GM19455 (cell line): ENCODE measurements around the gene CDK2.

ENCODE experiments used
- ATAC-seq: cut with Tn5 transposase; IDR thresholded peaks from one replicate; pipeline ENCODE4 v1.9.1; 2021; ENCODE audit not compliant: unreplicated experiment

The CDK2 gene

GRCh38 chr12:55937981-55938380 is 28.6 kb upstream of the CDK2 start:
- no peak for ATAC-seq

DNA sequence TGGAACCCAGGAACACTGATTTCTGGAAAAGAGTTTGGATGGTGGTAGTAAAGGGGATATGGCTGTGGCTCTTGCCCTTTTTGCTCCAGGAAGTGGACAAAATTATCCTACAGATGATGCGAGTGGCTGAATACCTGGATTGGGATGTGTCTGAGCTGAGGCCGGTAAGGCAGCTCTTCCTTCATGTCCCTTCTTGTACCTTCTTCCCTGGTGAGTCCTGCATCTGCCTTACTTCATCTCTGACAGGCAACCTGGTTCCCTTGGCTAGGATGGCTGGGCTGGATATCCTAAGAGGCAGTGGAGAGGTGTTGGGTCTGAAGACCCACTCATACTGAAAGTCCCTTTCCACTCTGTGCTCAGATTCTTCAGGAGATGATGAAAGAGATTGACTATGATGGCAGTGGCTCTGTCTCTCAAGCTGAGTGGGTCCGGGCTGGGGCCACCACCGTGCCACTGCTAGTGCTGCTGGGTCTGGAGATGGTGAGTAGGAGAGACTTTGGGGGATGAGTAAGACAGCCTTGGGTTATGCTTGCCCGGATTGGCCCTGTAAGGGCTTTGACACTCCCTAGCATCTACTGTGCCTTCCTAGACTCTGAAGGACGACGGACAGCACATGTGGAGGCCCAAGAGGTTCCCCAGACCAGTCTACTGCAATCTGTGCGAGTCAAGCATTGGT is 27.7 kb upstream of the CDK2 start:
- no peak for ATAC-seq

- peak; percentile 96 for ATAC-seq
Measured at GRCh38 chr12:55940065-55940732, 26.4 kb upstream of the CDK2 start.

DNA sequence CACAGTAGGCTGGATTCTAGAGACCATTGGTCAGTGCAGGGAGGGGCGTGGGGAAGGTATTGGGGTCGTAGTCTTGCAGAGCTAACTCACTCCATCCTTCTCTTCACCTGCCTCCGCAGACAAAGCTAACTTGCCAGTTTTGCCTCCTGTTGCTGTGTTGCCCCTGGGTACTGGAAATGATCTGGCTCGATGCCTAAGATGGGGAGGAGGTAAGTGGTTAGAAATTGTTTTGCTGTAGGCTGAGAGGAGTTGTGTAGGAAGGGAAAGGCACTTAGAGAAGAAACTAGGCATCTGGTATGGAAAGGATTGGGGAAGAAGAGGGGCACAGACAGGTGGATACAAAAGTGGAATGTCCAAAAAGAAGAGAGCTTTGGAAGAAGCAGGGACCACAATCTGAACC is 24.6 kb upstream of the CDK2 start:
- ATAC-seq, result no peak

DNA sequence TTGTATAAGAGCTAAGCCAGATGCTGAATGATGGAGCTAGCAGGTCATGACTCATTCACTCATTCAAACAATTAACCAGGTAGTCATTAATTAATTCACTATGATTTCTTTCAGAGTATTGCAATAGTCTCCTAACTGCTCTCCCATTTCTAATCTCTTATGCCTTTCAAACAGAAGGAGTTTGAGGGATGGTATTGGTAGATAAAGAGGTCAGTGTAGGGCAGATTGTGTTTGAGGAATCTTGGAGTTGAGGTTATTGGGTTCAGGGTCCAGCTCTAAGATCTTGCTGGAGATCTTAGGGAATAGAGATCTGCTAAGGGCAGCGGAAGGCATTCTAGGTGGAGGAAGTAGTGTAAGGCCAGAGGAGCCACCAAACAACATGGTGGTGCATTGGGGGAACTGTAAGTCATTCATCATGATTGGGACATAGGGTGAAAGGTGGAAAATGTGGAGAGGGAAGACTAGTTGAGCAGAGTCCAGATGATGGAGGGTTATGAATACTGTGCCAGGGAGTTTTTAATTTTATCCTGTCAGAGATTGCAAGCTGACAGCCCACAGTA is 24.0 kb upstream of the CDK2 start:
- ATAC-seq, result no peak

- ATAC-seq, result no peak
Measured at GRCh38 chr12:55946553-55946952, 20.1 kb upstream of the CDK2 start.

DNA sequence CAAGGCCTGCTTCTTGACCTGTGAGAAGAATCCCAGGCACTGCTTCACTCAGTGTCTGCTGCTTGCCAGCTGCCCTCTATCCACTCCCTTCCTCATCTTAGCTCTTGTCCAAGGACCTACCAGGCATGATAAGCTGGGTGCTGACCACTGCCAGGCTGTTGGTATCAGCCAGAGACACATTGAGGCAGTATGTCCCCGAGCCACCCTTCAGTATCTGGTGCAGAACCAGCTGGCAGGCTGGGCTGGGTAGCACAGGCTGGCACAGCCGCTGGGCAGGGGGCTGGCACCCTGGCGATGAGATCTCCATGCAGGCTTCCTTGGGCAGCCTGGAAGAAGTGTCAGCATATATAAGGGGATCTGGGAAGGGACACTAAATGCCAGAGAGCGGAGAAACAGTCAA is 11.3 kb upstream of the CDK2 start:
- ATAC-seq, result no peak

GRCh38 chr12:55955800-55956508 is 10.7 kb upstream of the CDK2 start:
- ATAC-seq, result no peak

DNA sequence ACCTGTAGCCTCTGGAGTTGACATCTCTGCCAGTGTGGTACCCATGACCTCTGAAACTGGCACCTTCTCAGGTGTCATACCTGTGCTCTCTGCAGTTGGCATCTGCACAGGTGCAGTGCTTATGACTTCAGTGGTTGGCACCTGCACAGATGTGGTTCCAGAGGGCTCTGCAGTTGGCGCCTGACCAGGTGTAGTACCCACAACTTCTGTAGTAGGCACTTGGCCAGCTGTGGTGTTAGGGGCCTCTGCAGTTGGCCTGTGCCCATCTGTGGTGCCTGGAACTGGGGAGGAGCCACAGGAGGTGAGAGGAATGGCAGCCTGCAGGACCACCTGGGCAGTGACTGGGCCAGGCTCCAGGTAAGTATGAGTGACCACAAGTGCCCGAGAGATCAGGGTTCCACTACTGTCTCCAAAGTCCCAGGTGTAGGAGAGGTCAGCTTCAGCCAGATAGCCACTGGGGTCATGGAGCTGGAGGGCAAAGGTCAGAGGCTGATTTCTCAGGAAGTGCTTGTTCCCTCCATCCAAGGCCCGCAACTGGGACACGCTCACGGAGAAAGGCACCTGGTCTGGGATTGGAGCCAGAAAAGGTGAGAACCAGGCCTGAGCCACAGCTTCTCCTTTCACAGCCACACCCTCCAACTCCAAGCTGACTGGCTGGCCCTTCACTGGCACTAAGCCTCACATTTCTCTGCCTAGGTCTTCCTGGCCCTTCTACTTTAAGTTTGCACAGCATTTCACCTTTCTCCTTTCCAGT is 9.3 kb upstream of the CDK2 start:
- no peak for ATAC-seq

- ATAC-seq, result no peak
Measured at GRCh38 chr12:55963760-55964159, 2.9 kb upstream of the CDK2 start.

DNA sequence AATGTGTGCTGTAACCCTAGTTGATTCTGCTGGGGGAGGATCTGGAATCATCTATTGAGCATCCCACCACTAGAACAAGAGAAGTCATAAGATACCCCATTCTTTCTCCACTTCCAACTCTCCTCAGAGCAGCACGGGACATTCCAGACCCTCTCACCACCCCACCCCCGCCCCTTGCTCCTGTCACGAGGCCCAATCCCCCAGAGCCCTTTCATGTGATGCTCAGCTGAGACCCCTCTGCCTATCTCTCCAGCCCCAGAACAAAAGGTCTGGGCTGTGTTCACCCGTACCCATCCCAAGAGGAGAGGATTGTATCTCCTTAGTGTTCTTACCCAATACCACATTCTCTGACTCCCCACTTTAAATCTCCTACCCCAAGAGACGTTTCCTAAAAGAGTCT is 1.4 kb upstream of the CDK2 start:
- no peak for ATAC-seq

GRCh38 chr12:55965941-55966407 is 656 bp upstream of the CDK2 start, which contains the start of gene PMEL:
PMEL (minus strand) TSS chr12:55966042; CDS start chr12:55966011, 31 bp downstream.
- ATAC-seq, result no peak

GRCh38 chr12:55969356-55969755 is 2.7 kb downstream of the CDK2 start:
- no peak for ATAC-seq

- ATAC-seq, result no peak
Measured at GRCh38 chr12:55970775-55971174, 4.1 kb downstream of the CDK2 start.

DNA sequence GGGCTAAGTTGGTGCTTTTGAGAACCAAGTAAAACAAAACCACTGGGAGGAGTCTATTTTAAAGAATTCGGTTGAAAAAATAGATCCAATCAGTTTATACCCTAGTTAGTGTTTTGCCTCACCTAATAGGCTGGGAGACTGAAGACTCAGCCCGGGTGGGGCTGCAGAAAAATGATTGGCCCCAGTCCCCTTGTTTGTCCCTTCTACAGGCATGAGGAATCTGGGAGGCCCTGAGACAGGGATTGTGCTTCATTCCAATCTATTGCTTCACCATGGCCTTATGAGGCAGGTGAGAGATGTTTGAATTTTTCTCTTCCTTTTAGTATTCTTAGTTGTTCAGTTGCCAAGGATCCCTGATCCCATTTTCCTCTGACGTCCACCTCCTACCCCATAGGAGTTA is 5.4 kb downstream of the CDK2 start:
- ATAC-seq, result no peak

- ATAC-seq, result no peak
Measured at GRCh38 chr12:55972456-55972855, 5.8 kb downstream of the CDK2 start.

- no peak for ATAC-seq
Measured at GRCh38 chr12:55972911-55973598, 6.4 kb downstream of the CDK2 start.

- peak; percentile 96 for ATAC-seq
Measured at GRCh38 chr12:55973599-55974307, 7.1 kb downstream of the CDK2 start, which contains the start of gene RAB5B. RAB5B (plus strand) TSS chr12:55974078; CDS start chr12:55986961, 12,883 bp downstream.

GRCh38 chr12:55974308-55974730 is 7.7 kb downstream of the CDK2 start:
- ATAC-seq, result peak; percentile 21

DNA sequence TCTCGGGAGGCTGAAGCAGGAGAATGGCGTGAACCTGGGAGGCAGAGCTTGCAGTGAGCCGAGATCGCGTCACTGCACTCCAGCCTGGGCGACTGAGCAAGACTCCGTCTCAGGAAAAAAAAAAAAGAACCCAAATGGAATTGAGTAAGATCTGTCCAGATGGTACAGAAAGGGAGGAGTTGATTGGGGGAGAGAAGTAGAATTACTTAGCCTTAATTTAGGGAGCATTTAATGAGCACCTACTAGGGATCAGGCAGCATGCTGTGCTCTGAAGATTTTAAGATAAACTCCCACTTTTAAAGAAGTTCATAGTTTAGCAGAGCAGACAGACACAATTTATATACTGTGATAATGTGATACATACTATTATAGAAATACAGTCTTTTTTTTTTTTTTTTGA is 11.8 kb downstream of the CDK2 start:
- ATAC-seq, result no peak
